ENCODE measurements around the gene GGT7.
"Not testable (repeated sequence)": the region's sequence is repeated elsewhere in the genome, so short reads cannot be mapped to it uniquely, and the experiment has no call there.

Gene GGT7

DNA sequence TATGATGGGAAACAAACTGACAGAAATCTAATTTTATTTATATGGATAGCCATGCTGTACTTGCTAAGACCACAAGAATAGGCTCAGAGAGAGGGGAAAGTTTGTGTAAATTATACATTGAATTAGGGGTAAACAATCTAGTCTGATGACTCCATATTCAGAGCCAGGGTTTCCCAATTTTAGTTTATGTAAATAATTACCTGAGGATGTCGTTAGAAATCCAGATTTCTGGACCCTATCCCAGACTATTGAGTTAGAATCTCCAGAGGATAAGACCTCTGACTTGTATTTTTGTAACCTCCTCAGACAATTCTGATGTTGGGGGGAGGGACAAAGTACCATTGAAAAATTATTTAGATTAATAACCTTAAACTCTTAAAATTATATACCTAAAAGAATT, 22.1 kb upstream of the GGT7 start:
- Mint-ChIP-seq H3K4me1 (ENCODE audit: low read depth) (peaks cover 37% of the 10 kb centered on the region), H3K9me3 (no peaks in the 10 kb centered on the region), H3K36me3 (ENCODE audit: low read depth) (peaks cover 24% of the 10 kb centered on the region), H3K27ac (no peak overlapping the region), H3K27me3 (ENCODE audit: low read depth) (no peaks in the 10 kb centered on the region), H3K4me3 (no peak overlapping the region)
- DNase-seq (ENCODE audit: low spot score) = no peak

DNA sequence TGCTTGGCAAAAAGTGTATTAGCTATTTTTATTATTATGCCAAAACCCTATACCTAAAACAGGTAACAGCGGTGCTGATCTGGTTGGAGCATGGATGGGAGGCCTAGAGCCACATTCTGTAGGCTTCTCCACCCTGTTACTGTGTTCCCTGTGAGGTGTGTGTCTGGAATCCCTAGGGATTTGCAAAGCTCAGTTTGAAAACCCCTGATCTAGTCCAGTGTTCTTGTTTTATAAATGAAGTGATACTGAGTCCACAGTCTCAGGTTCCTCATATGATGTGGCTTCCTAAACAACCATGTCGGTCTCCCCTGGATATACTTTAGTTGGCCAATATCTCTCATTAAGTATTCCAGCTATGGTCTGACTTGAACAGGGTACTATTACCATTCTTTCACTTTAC, 20.0 kb upstream of the GGT7 start:
- Mint-ChIP-seq H3K27ac (peak overlapping the region; percentile 78), H3K27me3 (ENCODE audit: low read depth) (no peaks in the 10 kb centered on the region), H3K36me3 (ENCODE audit: low read depth) (peaks cover 30% of the 10 kb centered on the region), H3K4me3 (peak overlapping the region; percentile 9), H3K9me3 (no peaks in the 10 kb centered on the region), H3K4me1 (ENCODE audit: low read depth) (peaks cover 43% of the 10 kb centered on the region)
- no peak for DNase-seq (ENCODE audit: low spot score)

DNA sequence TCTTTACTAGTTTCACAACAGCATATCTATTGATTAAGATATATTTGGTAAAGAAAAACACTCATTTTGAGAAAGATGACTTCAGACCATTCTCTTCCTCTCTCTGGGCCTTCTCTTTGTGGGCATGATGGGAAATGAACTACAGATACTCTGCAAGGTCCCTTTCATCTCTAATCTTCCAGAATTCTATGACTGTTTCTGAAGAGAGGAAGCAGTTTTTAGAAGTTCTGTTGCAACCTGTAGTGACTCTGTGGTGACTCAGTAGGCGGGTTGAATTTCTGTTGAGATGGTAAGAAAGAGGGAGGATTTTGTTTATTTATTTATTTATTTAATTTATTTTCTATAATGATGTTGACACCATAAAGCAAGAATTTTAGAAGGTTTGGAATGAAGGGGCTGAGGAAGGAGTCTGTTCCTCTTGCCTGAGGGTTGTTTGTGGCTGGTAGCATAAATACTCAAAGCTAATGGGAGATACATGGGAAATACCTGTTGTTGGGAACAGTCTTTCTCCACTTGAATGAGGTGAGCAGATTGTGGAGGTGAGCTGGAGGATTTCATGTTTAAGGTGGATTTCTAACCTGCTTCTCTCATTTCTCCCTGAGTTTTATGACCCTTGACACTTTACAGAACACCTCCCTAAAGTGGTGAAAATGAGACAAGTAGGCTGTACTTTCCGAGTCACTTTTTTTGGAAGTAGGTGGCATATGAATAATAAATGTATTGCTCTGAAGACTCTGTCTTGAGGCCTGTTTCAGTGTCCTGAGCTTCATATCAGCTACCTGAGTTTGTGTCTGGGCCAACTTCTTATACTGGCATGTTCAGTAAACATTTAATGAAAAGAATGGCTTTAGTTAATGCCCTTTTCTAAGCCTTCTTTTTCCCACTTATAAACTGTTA, 18.8 kb upstream of the GGT7 start:
- Mint-ChIP-seq H3K27ac (peak overlapping the region; percentile 72), H3K27me3 (ENCODE audit: low read depth) (no peaks in the 10 kb centered on the region), H3K9me3 (no peaks in the 10 kb centered on the region), H3K4me1 (ENCODE audit: low read depth) (peaks cover 43% of the 10 kb centered on the region), H3K36me3 (ENCODE audit: low read depth) (peaks cover 35% of the 10 kb centered on the region), H3K4me3 (peak overlapping the region; percentile 10)
- peak; percentile 57 for DNase-seq (ENCODE audit: low spot score)

DNA sequence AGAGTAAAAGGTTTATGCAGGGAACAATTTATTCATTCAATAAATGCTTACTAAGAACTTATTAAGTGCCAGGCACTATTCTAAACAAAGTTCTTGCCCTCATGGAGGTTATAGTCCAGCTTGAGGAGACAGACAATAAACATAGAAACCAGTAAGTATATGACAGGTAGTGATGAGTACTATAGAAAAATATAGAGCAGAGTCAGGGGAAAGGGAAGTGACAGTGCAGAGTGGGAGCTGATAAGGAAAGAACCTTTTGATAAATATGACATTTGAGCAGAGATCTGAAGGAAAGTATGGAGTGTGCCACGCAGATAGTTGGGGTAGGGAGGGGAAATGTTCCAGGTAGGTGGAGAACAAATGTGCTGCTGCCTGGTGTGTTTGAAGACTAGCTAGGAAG, 15.8 kb upstream of the GGT7 start:
- Mint-ChIP-seq H3K9me3 (no peaks in the 10 kb centered on the region), H3K27me3 (ENCODE audit: low read depth) (no peaks in the 10 kb centered on the region), H3K4me3 (no peak overlapping the region), H3K36me3 (ENCODE audit: low read depth) (peaks cover 41% of the 10 kb centered on the region), H3K4me1 (ENCODE audit: low read depth) (peaks cover 41% of the 10 kb centered on the region), H3K27ac (peak overlapping the region; percentile 2)
- DNase-seq (ENCODE audit: low spot score) = no peak

DNA sequence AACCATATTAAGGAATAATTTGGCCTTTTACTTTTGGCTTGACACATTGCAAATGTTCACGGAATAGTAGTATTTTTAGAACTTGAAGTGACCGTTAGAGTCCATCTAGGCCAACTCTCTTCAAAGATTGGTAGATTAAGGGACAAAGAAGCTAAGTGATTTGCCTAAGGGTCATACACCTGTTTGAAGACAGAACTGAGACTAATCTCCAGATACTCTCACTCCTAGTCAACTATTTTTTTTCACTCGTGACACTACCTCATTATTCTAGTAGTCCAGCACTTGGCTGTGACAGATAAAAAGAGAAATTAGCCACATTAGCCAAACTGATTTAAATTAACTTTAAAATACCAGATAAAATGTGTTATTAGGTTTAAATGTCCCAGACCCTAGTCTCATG, 14.4 kb upstream of the GGT7 start:
- Mint-ChIP-seq H3K27ac (no peak overlapping the region), H3K27me3 (ENCODE audit: low read depth) (no peaks in the 10 kb centered on the region), H3K4me1 (ENCODE audit: low read depth) (peaks cover 41% of the 10 kb centered on the region), H3K36me3 (ENCODE audit: low read depth) (peaks cover 44% of the 10 kb centered on the region), H3K9me3 (no peaks in the 10 kb centered on the region), H3K4me3 (no peak overlapping the region)
- DNase-seq (ENCODE audit: low spot score) = no peak

DNA sequence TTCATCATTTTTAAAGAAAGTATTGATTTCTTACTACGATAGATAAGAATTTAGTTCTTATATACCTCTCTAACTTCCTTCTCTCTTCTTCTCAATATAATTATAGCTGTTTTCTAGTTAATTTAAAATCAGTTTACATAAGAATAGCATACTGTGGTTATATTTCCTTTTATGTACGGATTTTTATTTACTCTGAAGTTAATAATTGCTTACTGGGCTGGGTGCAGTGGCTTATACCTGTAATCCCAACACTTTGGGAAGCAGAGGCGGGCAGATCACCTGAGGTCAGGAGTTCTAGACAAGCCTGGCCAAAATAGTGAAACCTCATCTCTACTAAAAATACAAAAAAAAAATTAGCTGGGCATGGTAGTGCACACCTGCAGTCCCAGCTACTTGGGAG, 13.5 kb upstream of the GGT7 start:
- H3K27me3 Mint-ChIP-seq (ENCODE audit: low read depth) = no peaks in the 10 kb centered on the region
- H3K4me1 Mint-ChIP-seq (ENCODE audit: low read depth) = peaks cover 36% of the 10 kb centered on the region
- no peak overlapping the region for H3K27ac Mint-ChIP-seq

DNA sequence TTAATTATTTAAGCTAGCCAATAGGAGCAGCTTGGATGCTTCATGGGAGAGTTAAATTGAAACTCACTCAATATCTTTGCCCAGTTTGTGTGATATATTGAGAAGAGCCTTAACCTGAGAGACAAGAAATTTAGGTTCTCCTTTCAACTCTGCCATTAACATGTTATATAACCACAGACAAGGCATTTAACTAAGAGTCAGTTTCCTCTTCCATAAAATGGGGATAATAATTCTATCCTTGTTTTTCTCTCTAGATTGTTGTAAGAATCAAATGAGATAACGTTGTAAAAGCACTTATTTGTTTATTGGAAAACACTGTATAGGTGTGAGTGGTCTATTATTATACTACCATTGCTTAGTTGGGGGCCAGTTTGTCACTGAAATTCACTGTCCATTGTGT, 11.6 kb upstream of the GGT7 start:
- H3K9me3 Mint-ChIP-seq = no peaks in the 10 kb centered on the region
- H3K36me3 Mint-ChIP-seq (ENCODE audit: low read depth) = peaks cover 44% of the 10 kb centered on the region
- H3K4me3 Mint-ChIP-seq = no peak overlapping the region
- no peak for DNase-seq (ENCODE audit: low spot score)
- no peak overlapping the region for H3K27ac Mint-ChIP-seq
- no peaks in the 10 kb centered on the region for H3K27me3 Mint-ChIP-seq (ENCODE audit: low read depth)
- H3K4me1 Mint-ChIP-seq (ENCODE audit: low read depth) = peaks cover 24% of the 10 kb centered on the region

More for the DNA sequence above, 13.5 kb upstream of the GGT7 start:
- Mint-ChIP-seq H3K9me3 (no peaks in the 10 kb centered on the region), H3K36me3 (ENCODE audit: low read depth) (peaks cover 48% of the 10 kb centered on the region), H3K4me3 (no peak overlapping the region)
- no peak for DNase-seq (ENCODE audit: low spot score)

DNA sequence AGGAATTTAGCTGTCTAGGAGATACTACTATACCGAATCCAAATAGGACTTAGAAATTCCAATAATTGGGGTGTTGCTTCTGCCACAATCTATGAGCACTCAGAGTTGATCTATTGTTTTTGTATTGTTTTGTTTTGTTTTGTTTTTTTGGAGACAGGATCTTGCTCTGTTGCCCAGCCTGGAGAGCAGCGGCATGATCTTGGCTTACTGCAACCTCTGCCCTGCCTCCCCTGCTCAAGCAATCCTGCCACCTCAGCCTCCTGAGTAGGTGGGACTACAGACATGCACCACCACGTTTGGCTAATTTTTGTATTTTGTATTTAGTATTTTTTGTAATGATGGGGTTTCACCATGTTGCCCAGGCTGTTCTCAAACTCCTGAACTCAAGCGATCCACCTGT, 11.2 kb upstream of the GGT7 start:
- Mint-ChIP-seq H3K4me1 (ENCODE audit: low read depth) (peaks cover 27% of the 10 kb centered on the region), H3K4me3 (no peak overlapping the region), H3K27ac (no peak overlapping the region), H3K9me3 (no peaks in the 10 kb centered on the region), H3K27me3 (ENCODE audit: low read depth) (no peaks in the 10 kb centered on the region), H3K36me3 (ENCODE audit: low read depth) (peaks cover 47% of the 10 kb centered on the region)
- DNase-seq (ENCODE audit: low spot score) = no peak

DNA sequence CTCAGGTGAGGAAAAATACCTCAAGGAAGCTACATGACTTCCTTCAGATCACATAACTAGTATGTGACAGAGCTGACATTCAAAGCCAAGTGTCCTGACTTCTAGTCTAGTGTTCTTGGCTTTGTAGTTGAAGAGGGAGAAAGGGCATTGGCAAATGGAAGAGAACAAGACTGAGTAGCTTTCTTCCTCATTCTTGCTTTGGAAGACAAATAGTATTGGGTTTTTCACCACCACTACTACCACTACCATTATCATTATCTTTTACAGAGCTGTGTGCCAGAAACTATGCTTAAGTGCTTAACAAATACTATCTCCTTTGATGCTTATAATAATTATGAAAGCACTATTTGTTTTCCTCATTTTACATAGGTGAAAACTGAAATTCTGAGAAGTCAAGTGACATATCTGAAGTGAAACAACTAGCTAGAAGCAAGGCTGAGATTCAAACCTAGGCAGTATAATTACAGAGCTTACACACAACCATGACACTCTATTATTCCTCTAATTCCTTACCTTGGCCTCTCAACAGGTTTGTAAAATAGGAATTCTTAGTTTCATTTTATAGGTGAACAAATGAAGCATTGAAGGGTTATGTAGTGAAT, 10.5 kb upstream of the GGT7 start:
- Mint-ChIP-seq H3K36me3 (ENCODE audit: low read depth) (peaks cover 41% of the 10 kb centered on the region), H3K27ac (peak overlapping the region; percentile 6), H3K9me3 (no peaks in the 10 kb centered on the region), H3K4me3 (no peak overlapping the region), H3K4me1 (ENCODE audit: low read depth) (peaks cover 27% of the 10 kb centered on the region), H3K27me3 (ENCODE audit: low read depth) (no peaks in the 10 kb centered on the region)
- DNase-seq (ENCODE audit: low spot score) = no peak

DNA sequence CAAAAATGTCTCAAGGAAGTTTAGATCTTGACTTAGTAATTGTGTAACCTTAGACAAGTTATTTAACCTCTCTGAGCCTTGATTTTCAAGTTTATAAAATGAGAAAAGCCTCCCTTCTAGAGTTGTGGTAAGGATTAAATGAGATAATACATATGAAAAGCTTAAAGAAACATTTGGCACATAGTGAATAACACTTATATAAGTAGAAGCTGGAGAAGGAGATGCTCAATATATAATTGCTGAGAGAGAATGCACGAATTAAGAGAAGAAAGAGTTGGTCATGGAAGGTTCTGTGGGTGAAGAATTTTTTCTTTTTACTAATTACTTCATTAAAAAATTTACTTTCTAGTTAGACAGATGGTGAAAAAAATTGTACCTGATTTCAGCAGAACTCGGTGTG, 9.0 kb upstream of the GGT7 start:
- H3K4me1 Mint-ChIP-seq (ENCODE audit: low read depth) = peaks cover 33% of the 10 kb centered on the region

DNA sequence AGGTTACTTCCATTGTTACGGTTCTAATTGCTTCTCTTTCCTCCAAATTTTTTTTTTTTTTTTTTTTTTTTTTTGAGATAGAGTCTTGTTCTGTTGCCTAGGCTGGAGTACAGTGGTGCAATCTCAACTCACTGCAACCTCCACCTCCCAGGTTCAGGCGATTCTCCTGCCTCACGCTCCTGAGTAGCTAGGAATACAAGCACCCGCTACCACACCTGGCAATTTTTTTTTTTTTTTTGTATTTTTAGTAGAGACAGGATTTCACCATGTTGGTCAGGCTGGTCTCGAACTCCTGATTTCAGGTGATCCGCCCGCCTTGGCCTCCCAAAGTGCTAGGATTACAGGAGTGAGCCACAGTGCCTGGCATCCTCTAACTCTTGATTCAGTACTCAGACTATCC, 8.3 kb upstream of the GGT7 start:
- Mint-ChIP-seq H3K4me1 (ENCODE audit: low read depth) (peaks cover 32% of the 10 kb centered on the region), H3K36me3 (ENCODE audit: low read depth) (peaks cover 29% of the 10 kb centered on the region)
- not testable (repeated sequence) for DNase-seq (ENCODE audit: low spot score); H3K4me3 Mint-ChIP-seq; H3K9me3 Mint-ChIP-seq; H3K27me3 Mint-ChIP-seq (ENCODE audit: low read depth); H3K27ac Mint-ChIP-seq

More for the DNA sequence above, 9.0 kb upstream of the GGT7 start:
- Mint-ChIP-seq H3K4me3 (no peak overlapping the region), H3K36me3 (ENCODE audit: low read depth) (peaks cover 32% of the 10 kb centered on the region), H3K27ac (no peak overlapping the region), H3K27me3 (ENCODE audit: low read depth) (no peaks in the 10 kb centered on the region), H3K9me3 (no peaks in the 10 kb centered on the region)
- no peak for DNase-seq (ENCODE audit: low spot score)

DNA sequence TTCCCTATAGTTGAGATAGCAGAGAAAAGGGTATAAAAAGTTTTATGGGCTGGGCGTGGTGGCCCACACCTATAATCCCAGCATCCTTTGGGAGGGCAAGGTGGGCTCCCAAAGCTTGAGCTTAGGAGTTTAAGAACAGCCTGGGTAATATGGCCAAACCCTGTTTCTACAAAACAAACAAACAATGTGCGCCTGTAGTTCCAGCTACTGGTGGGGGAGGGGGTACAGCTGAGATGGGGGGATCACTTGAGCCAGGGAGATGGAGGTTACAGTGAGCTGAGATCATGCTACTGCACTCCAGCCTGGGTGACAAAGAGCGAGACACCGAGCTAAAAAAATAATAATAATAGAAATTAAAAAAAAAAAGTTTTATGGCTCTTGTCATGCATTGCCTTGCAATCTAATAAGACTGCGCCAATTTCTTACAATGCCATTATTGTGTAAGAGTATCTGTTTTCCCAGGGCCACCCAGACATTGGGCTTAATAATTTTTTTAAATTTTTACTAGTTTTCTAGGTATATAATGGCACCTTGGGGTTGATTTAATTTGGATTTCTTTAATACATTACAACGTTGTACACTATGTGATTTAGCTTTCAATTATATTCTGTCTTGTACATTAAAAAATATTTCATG, 7.7 kb upstream of the GGT7 start:
- no peaks in the 10 kb centered on the region for H3K27me3 Mint-ChIP-seq (ENCODE audit: low read depth)
- H3K9me3 Mint-ChIP-seq = no peaks in the 10 kb centered on the region
- H3K4me3 Mint-ChIP-seq = no peak overlapping the region
- peaks cover 36% of the 10 kb centered on the region for H3K4me1 Mint-ChIP-seq (ENCODE audit: low read depth)
- H3K36me3 Mint-ChIP-seq (ENCODE audit: low read depth) = peaks cover 26% of the 10 kb centered on the region
- no peak for DNase-seq (ENCODE audit: low spot score)
- H3K27ac Mint-ChIP-seq = no peak overlapping the region

DNA sequence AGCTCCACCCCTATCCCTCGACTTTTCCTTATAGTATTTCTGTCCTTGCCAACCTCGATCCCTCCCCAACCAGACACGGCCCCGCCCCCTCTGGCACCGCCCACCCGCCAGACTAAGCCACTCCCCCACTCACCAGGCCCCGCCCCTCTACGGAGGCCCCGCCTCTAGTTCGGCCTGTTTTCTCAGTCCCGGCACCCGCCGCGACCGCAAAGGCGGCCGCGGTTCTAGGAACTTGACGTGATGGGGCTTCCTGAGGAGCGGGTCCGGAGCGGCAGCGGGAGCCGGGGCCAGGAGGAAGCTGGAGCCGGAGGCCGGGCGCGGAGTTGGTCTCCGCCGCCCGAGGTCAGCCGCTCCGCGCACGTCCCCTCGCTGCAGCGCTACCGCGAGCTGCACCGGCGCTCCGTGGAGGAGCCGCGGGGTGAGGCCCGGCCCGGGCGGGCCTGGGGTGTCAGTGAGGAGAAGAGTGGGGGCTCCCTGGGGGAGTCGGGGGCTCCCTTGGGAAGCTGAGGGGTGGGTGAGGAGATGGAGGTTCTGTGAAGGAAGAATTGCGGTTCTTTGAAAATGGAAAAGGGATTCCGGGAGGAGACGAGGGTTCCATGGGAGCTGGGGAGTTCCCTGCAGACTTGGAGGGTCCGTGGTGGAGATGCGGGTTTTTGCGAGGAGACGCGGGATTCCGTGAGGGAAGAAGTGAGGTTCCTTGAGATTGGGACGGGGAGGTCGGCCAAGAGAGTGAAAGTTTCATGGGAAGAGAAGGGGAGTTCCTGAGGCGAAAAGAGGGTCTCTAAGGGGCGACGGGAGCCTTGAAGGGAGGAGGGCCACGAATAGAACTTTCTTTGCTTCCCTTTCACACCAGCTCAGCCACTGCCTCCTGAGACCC, 4.0 kb upstream of the GGT7 start, which contains the start of gene ACSS2:
Gene ACSS2, plus strand, starts transcription at position 207 of the 877 bp plus-strand sequence. Its CDS starts 34 bp downstream, at position 241.
- H3K9me3 Mint-ChIP-seq = no peaks in the 10 kb centered on the region
- H3K27ac Mint-ChIP-seq = peak within 1 kb of the TSS; percentile 88
- peak; percentile 96 for DNase-seq (ENCODE audit: low spot score)
- H3K4me3 Mint-ChIP-seq = peak within 1 kb of the TSS; percentile 97
- H3K27me3 Mint-ChIP-seq (ENCODE audit: low read depth) = no peaks in the 10 kb centered on the region
- peaks cover 6% of the 10 kb centered on the region for H3K36me3 Mint-ChIP-seq (ENCODE audit: low read depth)
- H3K4me1 Mint-ChIP-seq (ENCODE audit: low read depth) = peaks cover 52% of the 10 kb centered on the region

Data from T-helper 2 cell treated with Interferon-gamma antibody and Interleukin-4, amounts not matched to agents 5 μg/mL and 100 μg/mL, for 36 hours (primary cell).